ENCODE measurements around the gene OPN1MW2.
A peak's percentile ranks its signal among the peaks of the same experiment; 100 is the strongest.
"Not testable (repeated sequence)": the region's sequence is repeated elsewhere in the genome, so short reads cannot be mapped to it uniquely, and the experiment has no call there.

The OPN1MW2 gene

GRCh38 chrX:154219456-154219855, at the start of gene OPN1MW2:
Gene OPN1MW2, plus strand, starts transcription at chrX:154219756. Its CDS starts 60 bp downstream, at chrX:154219816.
- ATAC-seq, H3K4me1 Mint-ChIP-seq, H3K27me3 Mint-ChIP-seq, DNase-seq, H3K4me3 Mint-ChIP-seq, H3K9me3 Mint-ChIP-seq, H3K27ac Mint-ChIP-seq: not testable (repeated sequence)

- H3K4me1 Mint-ChIP-seq, DNase-seq, H3K4me3 Mint-ChIP-seq, H3K27me3 Mint-ChIP-seq, H3K27ac Mint-ChIP-seq, H3K9me3 Mint-ChIP-seq: not testable (repeated sequence)
- ATAC-seq = peak; percentile 99
These were observed 47.0 kb upstream of the OPN1MW2 start for GRCh38 chrX:154172535-154172943.

GRCh38 chrX:154174356-154174755, 45.2 kb upstream of the OPN1MW2 start:
- H3K4me3 Mint-ChIP-seq, H3K27ac Mint-ChIP-seq, DNase-seq, H3K27me3 Mint-ChIP-seq, ATAC-seq, H3K9me3 Mint-ChIP-seq, H3K4me1 Mint-ChIP-seq: not testable (repeated sequence)

GRCh38 chrX:154182296-154182695, 37.3 kb upstream of the OPN1MW2 start, which contains the start of gene OPN1MW:
Gene OPN1MW, plus strand, starts transcription at chrX:154182596. Its CDS starts 82 bp downstream, at chrX:154182678.
- not testable (repeated sequence) for H3K4me1 Mint-ChIP-seq, H3K27ac Mint-ChIP-seq, DNase-seq, H3K27me3 Mint-ChIP-seq, H3K9me3 Mint-ChIP-seq, H3K4me3 Mint-ChIP-seq, ATAC-seq

- H3K9me3 Mint-ChIP-seq = not testable (repeated sequence)
These were observed 35.8 kb upstream of the OPN1MW2 start for GRCh38 chrX:154183794-154184193.

GRCh38 chrX:154192846-154193245, 26.7 kb upstream of the OPN1MW2 start:
- H3K4me3 Mint-ChIP-seq, H3K27me3 Mint-ChIP-seq, H3K4me1 Mint-ChIP-seq, H3K9me3 Mint-ChIP-seq, DNase-seq, H3K27ac Mint-ChIP-seq, ATAC-seq: not testable (repeated sequence)

More at GRCh38 chrX:154183794-154184193, 35.8 kb upstream of the OPN1MW2 start:
- ATAC-seq, H3K27ac Mint-ChIP-seq, DNase-seq, H3K4me1 Mint-ChIP-seq, H3K4me3 Mint-ChIP-seq, H3K27me3 Mint-ChIP-seq: not testable (repeated sequence)

GRCh38 chrX:154194316-154194715, 25.2 kb upstream of the OPN1MW2 start:
- H3K9me3 Mint-ChIP-seq, H3K4me1 Mint-ChIP-seq, H3K27me3 Mint-ChIP-seq, H3K27ac Mint-ChIP-seq, ATAC-seq, H3K4me3 Mint-ChIP-seq, DNase-seq: not testable (repeated sequence)

- not testable (repeated sequence) for DNase-seq, H3K4me1 Mint-ChIP-seq, ATAC-seq, H3K27ac Mint-ChIP-seq, H3K27me3 Mint-ChIP-seq, H3K4me3 Mint-ChIP-seq, H3K9me3 Mint-ChIP-seq
These were observed 23.1 kb upstream of the OPN1MW2 start for GRCh38 chrX:154196466-154196865.

GRCh38 chrX:154209670-154210418, 9.7 kb upstream of the OPN1MW2 start:
- not testable (repeated sequence) for H3K27me3 Mint-ChIP-seq, H3K27ac Mint-ChIP-seq, H3K4me1 Mint-ChIP-seq, H3K9me3 Mint-ChIP-seq, DNase-seq
- H3K4me3 Mint-ChIP-seq = peak overlapping the region in 1 of 2 donors; percentile 41
- ATAC-seq = peak; percentile 99

GRCh38 chrX:154211057-154211456, 8.5 kb upstream of the OPN1MW2 start:
- H3K4me3 Mint-ChIP-seq, H3K4me1 Mint-ChIP-seq, H3K27me3 Mint-ChIP-seq, DNase-seq, ATAC-seq, H3K27ac Mint-ChIP-seq, H3K9me3 Mint-ChIP-seq: not testable (repeated sequence)

- not testable (repeated sequence) for H3K9me3 Mint-ChIP-seq, H3K4me3 Mint-ChIP-seq, DNase-seq, ATAC-seq, H3K27ac Mint-ChIP-seq, H3K27me3 Mint-ChIP-seq, H3K4me1 Mint-ChIP-seq
These were observed 8.1 kb upstream of the OPN1MW2 start for GRCh38 chrX:154211499-154211898.

- DNase-seq = not testable (repeated sequence)
These were observed 5.7 kb downstream of the OPN1MW2 start for GRCh38 chrX:154225292-154225691.

GRCh38 chrX:154226706-154227105, 7.2 kb downstream of the OPN1MW2 start:
- H3K4me3 Mint-ChIP-seq, H3K27ac Mint-ChIP-seq, DNase-seq, ATAC-seq, H3K9me3 Mint-ChIP-seq, H3K4me1 Mint-ChIP-seq, H3K27me3 Mint-ChIP-seq: not testable (repeated sequence)

More at GRCh38 chrX:154225292-154225691, 5.7 kb downstream of the OPN1MW2 start:
- not testable (repeated sequence) for H3K4me1 Mint-ChIP-seq, ATAC-seq, H3K27me3 Mint-ChIP-seq, H3K9me3 Mint-ChIP-seq, H3K27ac Mint-ChIP-seq, H3K4me3 Mint-ChIP-seq

- H3K27ac Mint-ChIP-seq, H3K27me3 Mint-ChIP-seq, DNase-seq, ATAC-seq, H3K4me3 Mint-ChIP-seq, H3K9me3 Mint-ChIP-seq, H3K4me1 Mint-ChIP-seq: not testable (repeated sequence)
These were observed 11.9 kb downstream of the OPN1MW2 start for GRCh38 chrX:154231443-154231842.

- DNase-seq, H3K27ac Mint-ChIP-seq, H3K4me3 Mint-ChIP-seq, H3K9me3 Mint-ChIP-seq, H3K4me1 Mint-ChIP-seq, H3K27me3 Mint-ChIP-seq, ATAC-seq: not testable (repeated sequence)
These were observed 14.1 kb downstream of the OPN1MW2 start for GRCh38 chrX:154233620-154234019.

GRCh38 chrX:154238939-154239559, 19.5 kb downstream of the OPN1MW2 start:
- H3K27me3 Mint-ChIP-seq, H3K27ac Mint-ChIP-seq, H3K4me1 Mint-ChIP-seq, DNase-seq, H3K9me3 Mint-ChIP-seq, H3K4me3 Mint-ChIP-seq, ATAC-seq: not testable (repeated sequence)

All from stimulated activated naive CD8-positive, alpha-beta T cell treated with anti-CD3 and anti-CD28 coated beads, Interleukin-15, amount 100 ng/mL, for 72 hours (primary cell).